ENCODE results near the gene CHCHD4.

Gene CHCHD4

DNA sequence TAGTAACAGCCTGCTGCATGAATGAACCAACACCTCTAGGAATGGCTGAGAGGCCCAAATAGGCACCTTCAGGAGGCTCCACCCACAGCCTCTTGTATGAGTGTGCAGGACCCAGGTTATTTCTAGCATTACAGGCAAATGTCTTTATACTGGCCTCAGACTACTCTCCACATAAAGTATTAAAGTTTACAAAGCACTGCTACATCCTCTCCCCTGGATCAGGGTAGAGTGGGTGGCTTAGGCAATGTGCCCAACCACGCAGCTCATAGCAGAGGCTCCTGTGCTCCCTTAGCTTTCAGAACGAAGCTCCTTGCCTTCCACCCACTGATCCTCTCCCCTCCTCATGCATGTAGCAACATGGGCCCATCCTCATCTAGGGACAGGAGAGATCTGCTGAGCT, 16.5 kb upstream of the CHCHD4 start:
- no peak overlapping the region for H3K4me3 ChIP-seq (ENCODE audit: low read depth, low read length)
- no peaks in the 10 kb centered on the region for H3K27me3 ChIP-seq (ENCODE audit: control insufficient read depth, insufficient read depth, low read length)
- H3K4me1 ChIP-seq (ENCODE audit: control insufficient read depth, insufficient read depth, low read length), result peaks cover 2% of the 10 kb centered on the region
- no peak overlapping the region for H3K9ac ChIP-seq (ENCODE audit: low read depth, low read length)
- peaks cover 10% of the 10 kb centered on the region for H3K36me3 ChIP-seq (ENCODE audit: control insufficient read depth, insufficient read depth, low read length)
- H3K9me3 ChIP-seq (ENCODE audit: control insufficient read depth, insufficient read depth, low read length), result no peaks in the 10 kb centered on the region

DNA sequence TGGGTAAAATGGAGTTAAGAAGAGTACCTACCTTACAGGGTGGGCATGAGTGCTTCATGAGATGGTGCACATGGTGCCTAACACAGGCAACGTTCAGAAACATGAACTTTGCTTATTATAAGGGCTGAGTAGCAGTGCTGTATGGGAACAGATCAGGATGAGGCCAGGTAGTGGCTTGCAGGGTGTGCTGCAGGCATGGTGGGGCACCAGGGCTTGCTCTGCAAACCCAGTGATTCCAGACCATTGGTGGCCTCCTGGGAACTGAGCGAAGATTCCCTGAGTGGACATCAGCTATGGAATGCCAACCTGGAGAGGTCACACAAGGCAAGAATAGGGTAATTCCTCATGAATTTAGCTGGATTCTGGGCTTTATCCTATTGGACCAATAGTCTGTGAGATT, 16.0 kb upstream of the CHCHD4 start:
- no peak overlapping the region for H3K4me3 ChIP-seq (ENCODE audit: low read depth, low read length)
- H3K36me3 ChIP-seq (ENCODE audit: control insufficient read depth, insufficient read depth, low read length), result peaks cover 14% of the 10 kb centered on the region
- H3K9ac ChIP-seq (ENCODE audit: low read depth, low read length), result no peak overlapping the region
- peaks cover 2% of the 10 kb centered on the region for H3K4me1 ChIP-seq (ENCODE audit: control insufficient read depth, insufficient read depth, low read length)
- no peaks in the 10 kb centered on the region for H3K9me3 ChIP-seq (ENCODE audit: control insufficient read depth, insufficient read depth, low read length)
- no peaks in the 10 kb centered on the region for H3K27me3 ChIP-seq (ENCODE audit: control insufficient read depth, insufficient read depth, low read length)

DNA sequence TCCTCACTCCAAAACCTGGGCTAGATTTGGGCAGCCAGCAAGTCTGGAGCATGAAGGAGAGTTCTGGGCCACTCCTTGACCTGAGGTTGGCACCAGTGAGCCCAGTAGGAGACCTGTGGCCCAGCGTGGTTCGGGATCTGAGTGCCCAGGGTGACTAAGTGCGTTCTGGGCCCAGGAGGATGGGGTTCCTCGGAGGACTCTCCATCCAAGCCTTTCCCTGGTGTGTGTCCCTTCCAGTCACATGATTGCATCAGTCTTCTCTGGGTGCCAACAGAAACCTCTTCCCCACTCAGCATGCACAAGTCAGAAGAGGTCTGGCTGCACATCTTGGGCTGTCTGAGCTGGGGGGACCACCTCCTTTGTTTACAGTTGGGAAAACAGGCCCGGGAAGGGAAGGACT, 15.1 kb upstream of the CHCHD4 start:
- H3K9me3 ChIP-seq (ENCODE audit: control insufficient read depth, insufficient read depth, low read length), result no peaks in the 10 kb centered on the region
- peaks cover 22% of the 10 kb centered on the region for H3K36me3 ChIP-seq (ENCODE audit: control insufficient read depth, insufficient read depth, low read length)
- peaks cover 2% of the 10 kb centered on the region for H3K4me1 ChIP-seq (ENCODE audit: control insufficient read depth, insufficient read depth, low read length)
- no peaks in the 10 kb centered on the region for H3K27me3 ChIP-seq (ENCODE audit: control insufficient read depth, insufficient read depth, low read length)
- no peak overlapping the region for H3K9ac ChIP-seq (ENCODE audit: low read depth, low read length)
- no peak overlapping the region for H3K4me3 ChIP-seq (ENCODE audit: low read depth, low read length)

DNA sequence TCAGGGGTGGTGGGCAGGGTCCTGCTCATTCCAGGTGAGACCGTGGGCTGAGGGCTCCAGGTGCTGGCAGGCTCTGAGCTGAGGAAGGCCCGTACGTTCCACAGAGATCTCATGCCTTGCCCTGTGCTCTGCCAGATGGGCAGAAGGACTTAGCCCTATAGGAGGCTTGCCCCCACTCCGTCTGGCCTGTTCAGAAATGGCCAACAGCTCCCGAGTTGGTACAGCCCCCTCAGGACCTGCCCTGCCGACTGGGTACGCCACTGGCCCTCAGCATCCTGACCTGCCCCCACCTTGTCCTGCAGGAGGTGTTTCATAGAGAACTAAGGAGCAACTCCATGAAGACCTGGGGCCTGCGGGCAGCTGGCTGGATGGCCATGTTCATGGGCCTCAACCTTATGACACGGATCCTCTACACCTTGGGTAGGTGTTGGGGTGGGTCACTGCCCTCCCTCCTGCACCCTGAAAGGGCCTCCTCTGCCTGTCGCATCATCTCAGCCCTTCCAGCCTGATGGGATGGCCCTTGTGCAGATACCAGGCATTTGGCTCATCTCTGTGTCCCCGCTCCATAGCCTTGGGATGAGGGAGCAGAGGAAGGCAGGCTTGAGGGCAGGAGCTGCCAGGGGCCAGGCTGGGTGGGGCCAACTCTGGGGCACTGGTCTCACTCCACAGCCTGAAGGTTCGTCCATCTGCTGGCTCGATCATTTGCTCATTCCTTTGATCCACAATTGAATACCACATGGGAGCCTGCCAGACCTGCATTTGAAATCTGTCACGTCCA, 14.4 kb upstream of the CHCHD4 start:
- no peaks in the 10 kb centered on the region for H3K9me3 ChIP-seq (ENCODE audit: control insufficient read depth, insufficient read depth, low read length)
- H3K36me3 ChIP-seq (ENCODE audit: control insufficient read depth, insufficient read depth, low read length), result peaks cover 29% of the 10 kb centered on the region
- no peak overlapping the region for H3K4me3 ChIP-seq (ENCODE audit: low read depth, low read length)
- no peak overlapping the region for H3K9ac ChIP-seq (ENCODE audit: low read depth, low read length)
- H3K4me1 ChIP-seq (ENCODE audit: control insufficient read depth, insufficient read depth, low read length), result peaks cover 2% of the 10 kb centered on the region
- H3K27me3 ChIP-seq (ENCODE audit: control insufficient read depth, insufficient read depth, low read length), result no peaks in the 10 kb centered on the region

DNA sequence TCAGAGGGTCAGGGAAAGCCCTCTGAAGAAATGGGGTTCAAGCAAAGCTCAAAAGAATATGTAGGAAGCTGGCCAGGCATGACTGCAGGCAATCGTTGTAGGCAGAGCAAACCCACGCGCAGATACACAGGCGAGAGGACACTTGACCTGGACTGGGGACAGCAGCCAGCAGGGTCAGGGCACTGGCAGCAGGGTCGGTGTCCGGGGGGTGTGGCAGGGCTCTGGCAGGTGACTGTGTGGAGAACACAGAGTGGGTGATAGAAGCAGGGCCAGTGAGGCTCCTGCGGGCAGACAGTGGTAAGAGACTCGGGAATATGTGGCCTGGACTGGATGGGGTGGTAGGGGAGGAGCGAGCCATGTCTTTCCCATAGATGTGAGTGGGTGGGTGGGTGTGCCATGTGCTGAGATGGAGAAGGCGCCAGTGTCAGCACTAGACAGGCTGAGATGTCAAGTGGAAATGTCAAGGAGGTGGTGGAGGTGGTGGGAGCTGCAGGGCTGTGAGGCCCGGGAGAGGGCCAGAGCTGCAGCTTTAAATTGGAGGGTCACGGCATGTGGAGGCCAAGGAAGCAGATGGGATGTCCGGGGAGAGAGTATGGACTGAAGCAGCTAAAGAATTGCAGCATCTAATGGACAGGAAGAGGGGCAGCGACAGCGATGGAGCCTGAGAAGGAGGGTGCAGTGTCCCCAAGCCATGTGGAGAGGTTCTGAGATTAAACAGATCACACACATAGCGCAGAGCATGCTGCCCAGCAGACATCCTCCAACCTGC, 13.6 kb upstream of the CHCHD4 start:
- Histone ChIP-seq H3K4me1 (ENCODE audit: control insufficient read depth, insufficient read depth, low read length) (no peaks in the 10 kb centered on the region), H3K9ac (ENCODE audit: low read depth, low read length) (no peak overlapping the region), H3K9me3 (ENCODE audit: control insufficient read depth, insufficient read depth, low read length) (no peaks in the 10 kb centered on the region), H3K27me3 (ENCODE audit: control insufficient read depth, insufficient read depth, low read length) (no peaks in the 10 kb centered on the region), H3K4me3 (ENCODE audit: low read depth, low read length) (no peak overlapping the region), H3K36me3 (ENCODE audit: control insufficient read depth, insufficient read depth, low read length) (peaks cover 36% of the 10 kb centered on the region)

DNA sequence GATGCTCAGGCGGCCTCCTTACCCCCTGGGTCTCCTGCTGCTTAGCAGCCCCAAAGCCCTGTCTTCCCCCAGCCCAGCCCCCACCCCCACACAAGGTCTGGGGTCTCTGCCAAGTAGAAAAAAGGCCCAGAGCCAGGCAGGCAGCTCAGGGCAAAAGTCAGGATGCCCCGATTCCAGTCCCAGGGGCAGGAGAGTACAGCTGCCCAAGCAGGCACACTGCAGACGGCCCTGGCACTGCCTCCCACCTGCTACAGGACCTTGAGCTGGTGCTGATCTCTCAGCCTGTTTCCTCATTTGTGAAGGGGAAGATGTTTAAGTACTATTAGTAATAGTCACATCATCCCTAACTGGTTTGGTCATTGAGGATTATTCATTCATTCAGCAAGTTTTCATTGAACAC, 12.8 kb upstream of the CHCHD4 start:
- Histone ChIP-seq H3K4me3 (ENCODE audit: low read depth, low read length) (no peak overlapping the region), H3K4me1 (ENCODE audit: control insufficient read depth, insufficient read depth, low read length) (no peaks in the 10 kb centered on the region), H3K36me3 (ENCODE audit: control insufficient read depth, insufficient read depth, low read length) (peaks cover 44% of the 10 kb centered on the region), H3K9ac (ENCODE audit: low read depth, low read length) (no peak overlapping the region), H3K9me3 (ENCODE audit: control insufficient read depth, insufficient read depth, low read length) (no peaks in the 10 kb centered on the region), H3K27me3 (ENCODE audit: control insufficient read depth, insufficient read depth, low read length) (no peaks in the 10 kb centered on the region)

DNA sequence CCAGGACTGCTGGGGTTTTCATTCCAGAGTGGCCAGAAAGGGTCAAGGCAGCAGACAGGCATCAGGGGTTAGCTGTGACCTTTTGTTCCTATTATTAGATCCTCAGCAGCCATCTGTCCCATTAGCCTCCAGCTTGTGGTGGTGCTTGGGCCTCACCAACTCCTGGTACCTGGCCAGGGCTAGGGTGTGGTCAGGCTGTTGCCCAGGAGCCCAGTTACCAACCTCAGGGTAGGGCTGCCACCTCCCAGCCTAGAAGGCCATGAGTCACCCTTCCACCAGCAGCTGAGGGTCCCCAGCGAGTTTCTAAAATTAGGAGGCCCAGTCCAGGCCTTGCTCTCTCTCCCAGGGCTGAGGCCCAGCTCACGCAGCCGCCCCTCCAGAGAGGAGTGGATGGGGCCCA, 12.3 kb upstream of the CHCHD4 start:
- Histone ChIP-seq H3K4me3 (ENCODE audit: low read depth, low read length) (no peak overlapping the region), H3K4me1 (ENCODE audit: control insufficient read depth, insufficient read depth, low read length) (no peaks in the 10 kb centered on the region), H3K27me3 (ENCODE audit: control insufficient read depth, insufficient read depth, low read length) (no peaks in the 10 kb centered on the region), H3K9ac (ENCODE audit: low read depth, low read length) (no peak overlapping the region), H3K36me3 (ENCODE audit: control insufficient read depth, insufficient read depth, low read length) (peaks cover 49% of the 10 kb centered on the region), H3K9me3 (ENCODE audit: control insufficient read depth, insufficient read depth, low read length) (no peaks in the 10 kb centered on the region)

DNA sequence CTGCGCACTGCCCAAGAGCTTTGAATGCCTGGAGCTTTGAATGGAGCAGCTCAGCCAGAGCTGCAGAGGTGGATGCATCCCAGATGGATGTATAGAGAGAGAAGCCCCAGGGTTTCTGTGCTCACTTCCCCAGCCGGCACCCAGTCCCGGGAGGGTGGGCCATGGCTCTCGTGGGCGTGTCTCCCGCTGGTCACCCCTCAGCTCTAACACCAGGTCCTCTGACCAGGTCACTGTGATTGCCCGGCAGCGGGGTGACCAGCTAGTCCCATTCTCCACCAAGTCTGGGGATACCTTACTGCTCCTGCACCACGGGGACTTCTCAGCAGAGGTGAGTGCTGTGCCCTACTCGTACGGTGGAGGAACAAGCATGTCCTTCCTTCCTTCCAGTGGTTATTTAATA, 10.9 kb upstream of the CHCHD4 start:
- H3K4me3 ChIP-seq (ENCODE audit: low read depth, low read length), result no peak overlapping the region
- no peaks in the 10 kb centered on the region for H3K4me1 ChIP-seq (ENCODE audit: control insufficient read depth, insufficient read depth, low read length)
- H3K9me3 ChIP-seq (ENCODE audit: control insufficient read depth, insufficient read depth, low read length), result no peaks in the 10 kb centered on the region
- no peak overlapping the region for H3K9ac ChIP-seq (ENCODE audit: low read depth, low read length)
- peaks cover 50% of the 10 kb centered on the region for H3K36me3 ChIP-seq (ENCODE audit: control insufficient read depth, insufficient read depth, low read length)
- H3K27me3 ChIP-seq (ENCODE audit: control insufficient read depth, insufficient read depth, low read length), result no peaks in the 10 kb centered on the region

DNA sequence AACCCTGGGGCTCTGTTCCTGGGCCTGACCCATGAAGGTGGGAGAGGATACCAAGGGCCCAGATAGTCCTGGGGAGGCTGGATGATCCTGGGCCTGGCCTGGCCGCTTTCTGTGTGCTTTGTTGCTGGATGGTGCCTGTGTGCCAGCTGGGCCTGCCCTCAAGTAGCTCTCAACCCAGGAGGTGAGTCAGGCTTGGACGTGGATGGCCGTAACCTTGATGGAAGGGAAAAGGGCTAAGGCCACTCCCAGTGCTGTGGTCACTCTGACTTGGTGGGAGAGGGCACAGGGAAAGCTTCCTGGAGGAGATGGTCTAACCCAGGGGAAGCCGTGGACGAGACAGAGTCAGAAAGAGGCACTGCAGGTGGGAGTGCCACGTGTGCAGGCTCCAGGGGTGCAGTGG, 9.6 kb upstream of the CHCHD4 start:
- Histone ChIP-seq H3K9ac (ENCODE audit: low read depth, low read length) (no peak overlapping the region), H3K9me3 (ENCODE audit: control insufficient read depth, insufficient read depth, low read length) (no peaks in the 10 kb centered on the region), H3K27me3 (ENCODE audit: control insufficient read depth, insufficient read depth, low read length) (no peaks in the 10 kb centered on the region), H3K4me1 (ENCODE audit: control insufficient read depth, insufficient read depth, low read length) (no peaks in the 10 kb centered on the region), H3K36me3 (ENCODE audit: control insufficient read depth, insufficient read depth, low read length) (peaks cover 48% of the 10 kb centered on the region), H3K4me3 (ENCODE audit: low read depth, low read length) (no peak overlapping the region)

DNA sequence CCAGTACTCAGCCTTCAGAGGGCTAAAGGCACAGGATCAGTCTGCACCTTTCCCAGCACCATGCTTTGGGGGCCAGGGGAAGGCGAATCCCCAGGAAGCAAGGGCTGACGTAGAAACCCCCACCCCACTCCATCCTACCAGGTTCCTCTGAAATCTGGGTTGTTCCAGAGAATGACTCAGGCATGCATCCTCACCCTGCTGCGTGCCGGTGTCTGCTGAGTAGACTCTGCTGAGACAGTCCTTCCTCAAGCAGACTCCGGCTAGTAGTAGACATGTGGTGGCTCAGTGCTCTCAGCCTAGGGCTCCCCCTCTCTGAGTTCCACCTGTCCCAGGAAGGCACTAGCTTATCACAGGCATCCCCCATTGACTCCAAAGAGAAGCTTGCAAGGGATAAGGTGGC, 9.2 kb upstream of the CHCHD4 start:
- Histone ChIP-seq H3K4me1 (ENCODE audit: control insufficient read depth, insufficient read depth, low read length) (no peaks in the 10 kb centered on the region), H3K36me3 (ENCODE audit: control insufficient read depth, insufficient read depth, low read length) (peaks cover 44% of the 10 kb centered on the region), H3K9me3 (ENCODE audit: control insufficient read depth, insufficient read depth, low read length) (no peaks in the 10 kb centered on the region), H3K27me3 (ENCODE audit: control insufficient read depth, insufficient read depth, low read length) (no peaks in the 10 kb centered on the region), H3K9ac (ENCODE audit: low read depth, low read length) (no peak overlapping the region), H3K4me3 (ENCODE audit: low read depth, low read length) (no peak overlapping the region)

DNA sequence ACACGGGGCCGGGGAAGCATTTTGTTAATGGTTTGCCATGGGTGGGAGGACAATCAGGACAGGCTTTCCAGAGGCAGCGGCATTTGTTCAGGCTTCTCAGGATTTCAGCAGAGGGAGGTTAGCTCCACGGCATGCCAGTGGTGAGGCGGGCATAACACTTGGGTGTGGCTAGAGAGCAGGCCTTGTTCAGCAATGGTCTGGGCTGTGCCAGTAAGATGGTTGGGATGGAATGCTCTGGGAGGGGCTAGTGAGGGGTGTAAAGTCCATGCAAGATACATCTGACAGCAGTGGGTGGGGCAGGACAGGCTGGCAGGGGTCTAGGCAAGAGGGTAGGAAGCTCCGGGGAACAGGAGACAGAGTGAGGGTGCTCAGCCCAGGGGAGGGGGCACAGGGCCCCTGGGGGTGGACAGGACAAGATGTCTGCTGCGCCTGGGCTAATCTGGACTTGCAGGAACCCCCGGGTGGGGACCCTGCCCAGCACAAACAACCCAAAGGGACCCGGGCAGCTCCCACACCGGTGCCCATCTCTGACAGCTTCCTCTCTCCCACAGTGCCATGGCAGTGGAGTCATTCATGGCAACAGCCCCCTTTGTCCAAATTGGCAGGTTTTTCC, 8.6 kb upstream of the CHCHD4 start:
- no peak overlapping the region for H3K4me3 ChIP-seq (ENCODE audit: low read depth, low read length)
- no peaks in the 10 kb centered on the region for H3K9me3 ChIP-seq (ENCODE audit: control insufficient read depth, insufficient read depth, low read length)
- H3K4me1 ChIP-seq (ENCODE audit: control insufficient read depth, insufficient read depth, low read length), result no peaks in the 10 kb centered on the region
- peaks cover 46% of the 10 kb centered on the region for H3K36me3 ChIP-seq (ENCODE audit: control insufficient read depth, insufficient read depth, low read length)
- H3K27me3 ChIP-seq (ENCODE audit: control insufficient read depth, insufficient read depth, low read length), result no peaks in the 10 kb centered on the region
- H3K9ac ChIP-seq (ENCODE audit: low read depth, low read length), result no peak overlapping the region

DNA sequence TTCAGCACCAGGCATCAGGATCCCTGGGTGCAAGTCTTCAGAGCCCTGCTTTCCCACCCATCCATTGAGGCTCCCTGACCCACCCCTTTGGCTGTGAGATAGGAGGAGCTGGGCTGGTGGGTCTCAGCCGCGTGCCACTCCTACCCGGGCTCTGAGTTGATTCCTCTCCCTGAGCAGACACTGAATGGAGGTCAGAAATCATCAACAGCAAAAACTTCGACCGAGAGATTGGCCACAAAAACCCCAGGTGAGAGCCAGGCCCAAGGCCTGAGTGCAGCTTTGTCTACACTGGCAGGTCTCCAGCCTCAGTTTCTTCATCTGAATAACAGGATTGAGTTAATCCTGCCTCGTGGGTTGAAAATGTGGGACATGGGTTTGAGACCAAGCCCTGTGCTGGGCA, 8.0 kb upstream of the CHCHD4 start:
- Histone ChIP-seq H3K4me1 (ENCODE audit: control insufficient read depth, insufficient read depth, low read length) (no peaks in the 10 kb centered on the region), H3K9ac (ENCODE audit: low read depth, low read length) (no peak overlapping the region), H3K4me3 (ENCODE audit: low read depth, low read length) (no peak overlapping the region), H3K9me3 (ENCODE audit: control insufficient read depth, insufficient read depth, low read length) (no peaks in the 10 kb centered on the region), H3K36me3 (ENCODE audit: control insufficient read depth, insufficient read depth, low read length) (peaks cover 49% of the 10 kb centered on the region), H3K27me3 (ENCODE audit: control insufficient read depth, insufficient read depth, low read length) (no peaks in the 10 kb centered on the region)

Measured in iPS-15b (cell line).